Caco-2 (cell line): ENCODE measurements around the gene PSME4. TPM values are rescaled to one million over a fixed set of nuclear protein-coding genes. Genes with fewer than 3 reads are reported as not detected.

Experiments used
- BruUV-seq: library from RNA; stranded (reverse); fragments of 400-500 nt; replicated peaks from 2 replicates; lab custom pipeline; 2021; lab: Mats Ljungman, UMichigan
- CTCF ChIA-PET: fragments of 300-600 bp; sonication (Branson Sonifier 250); formaldehyde crosslinking; loops from one replicate; lab custom pipeline; 2022; ENCODE audit warnings: antibody characterized with exemption; lab: Charles Lee
- POLR2A ChIA-PET: fragments of 300-600 bp; sonication (Branson Sonifier 250); formaldehyde crosslinking; loops from one replicate; lab custom pipeline; 2022; ENCODE audit warnings: antibody characterized with exemption; lab: Charles Lee
- DNase-seq, 2 experiments: peaks; one replicate each; pipeline versions ENCODE4 v3.0.0 to v3.0.0-alpha.2; 2020 to 2022
- H3K27me3 ChIP-seq: replicated peaks from 2 replicates; pipeline ENCODE4 v1.6.0; 2011; ENCODE audit warnings: low read length; ENCODE audit not compliant: control insufficient read depth, insufficient read depth
- H3K36me3 ChIP-seq: 2 replicates; pipeline ENCODE4 v1.5.1; 2011; ENCODE audit warnings: low read length; ENCODE audit not compliant: control insufficient read depth, insufficient read depth
- H3K4me1 ChIP-seq: fragments of 250-450 bp; sonication (Bioruptor Pico); 2 replicates; pipeline ENCODE4 v1.5.1; 2020; ENCODE audit warnings: mild to moderate bottlenecking
- H3K4me3 ChIP-seq: 2 replicates; pipeline ENCODE4 v1.5.1; 2011; ENCODE audit warnings: low read depth, mild to moderate bottlenecking, control low read depth, low read length
- H3K9me3 ChIP-seq: fragments of 250-450 bp; sonication (Bioruptor Pico); 2 replicates; pipeline ENCODE4 v1.5.1; 2020; ENCODE audit warnings: mild to moderate bottlenecking, moderate library complexity
- H3K27ac Mint-ChIP-seq: one replicate; pipeline ENCODE4 v1.8.0; 2022; ENCODE audit warnings: mixed read lengths; ENCODE audit not compliant: unreplicated experiment
- H3K27me3 Mint-ChIP-seq: one replicate; pipeline ENCODE4 v1.8.0; 2022; ENCODE audit warnings: mixed read lengths; ENCODE audit not compliant: insufficient read depth, unreplicated experiment
- H3K36me3 Mint-ChIP-seq: one replicate; pipeline ENCODE4 v1.8.0; 2022; ENCODE audit warnings: mild to moderate bottlenecking, mixed read lengths; ENCODE audit not compliant: insufficient read depth, unreplicated experiment
- H3K4me1 Mint-ChIP-seq: one replicate; pipeline ENCODE4 v1.8.0; 2022; ENCODE audit warnings: low read depth, mixed read lengths; ENCODE audit not compliant: unreplicated experiment
- H3K4me3 Mint-ChIP-seq: one replicate; pipeline ENCODE4 v1.8.0; 2022; ENCODE audit warnings: mild to moderate bottlenecking, moderate library complexity, mixed read lengths; ENCODE audit not compliant: unreplicated experiment
- H3K9me3 Mint-ChIP-seq: one replicate; pipeline ENCODE4 v1.8.0; 2022; ENCODE audit warnings: mixed read lengths; ENCODE audit not compliant: unreplicated experiment
- intact Hi-C: fragments of 100-400 bp; cut with micrococcal nuclease; formaldehyde crosslinking; loops from one replicate; pipeline ENCODE4 v1.10.0; 2022; ENCODE audit not compliant: unreplicated experiment
- total RNA-seq: library from RNA; stranded (reverse); gene quantifications from 2 replicates; pipeline ENCODE4 v1.2.3, GENCODE V29; 2022
- TF ChIP-seq, protein P1 (sequence below), 2 experiments: fragments of 200-600 bp in 1 of 2; IDR thresholded peaks; 1 replicate in 1 of 2; 2 replicates in 1 of 2; pipeline versions ENCODE4 v1.5.1 to v1.8.0; 2011 to 2022; ENCODE audit warnings: antibody characterized with exemption in 1 of 2, control low read depth in 1 of 2, inconsistent platforms in 1 of 2, low read depth in 1 of 2, low read length in 1 of 2, mild to moderate bottlenecking in 1 of 2, moderate library complexity in 1 of 2; ENCODE audit not compliant: insufficient read depth in 1 of 2, severe bottlenecking in 1 of 2, unreplicated experiment in 1 of 2

Gene PSME4
- total RNA-seq, 1 experiment from 2014 or later, result 79.0 TPM

DNA sequence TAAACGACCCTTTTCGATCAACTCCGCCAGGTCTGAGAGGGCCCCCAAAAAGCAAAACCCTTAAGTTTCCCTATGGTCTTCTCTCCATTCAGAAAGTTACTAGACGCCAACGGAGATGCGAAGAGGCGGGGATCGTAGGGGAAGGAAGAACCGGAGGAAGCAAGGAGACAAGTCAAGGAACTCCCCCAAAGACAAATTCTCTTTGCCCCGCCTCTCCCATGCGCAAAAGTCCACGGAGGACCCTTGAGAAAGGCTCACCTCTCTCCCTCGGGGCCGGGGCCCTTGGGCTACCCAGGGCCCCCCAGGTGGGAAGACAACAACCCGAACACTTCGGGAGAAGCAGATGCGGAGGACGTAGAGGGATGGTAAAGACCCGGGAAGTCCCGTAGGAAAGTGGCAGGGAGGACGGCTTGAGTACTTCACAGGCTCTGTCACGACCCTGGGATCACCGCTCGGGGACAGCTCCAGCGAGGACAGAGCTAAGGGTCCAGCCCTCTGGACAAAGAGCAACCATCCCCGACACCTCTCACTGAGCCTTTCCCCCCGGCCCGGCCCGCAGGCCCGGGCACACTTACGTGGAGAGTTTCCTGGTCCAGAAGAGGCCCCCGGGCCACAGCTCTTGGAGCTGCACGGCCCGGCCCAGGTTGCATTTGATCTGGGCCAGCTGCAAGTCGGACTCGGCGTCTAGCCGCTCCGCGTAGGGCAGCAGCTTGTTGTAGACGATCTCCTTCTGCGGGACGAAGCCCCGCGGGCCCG lies 647 bp downstream of the PSME4 start:
- intact Hi-C loops, result loop anchor here (10.0 kb wide), 2 partner anchors 115 to 605 kb away; no protein-coding TSS in a partner anchor
- ChIA-PET CTCF (interaction anchor here (0.6 kb wide), 1 partner anchor 9 kb away, joined by 5 read pairs; no protein-coding TSS in a partner anchor), POLR2A (interaction anchor here (0.5 to 1.1 kb wide), 6 partner anchors 29 to 610 kb away, joined by 3 to 9 read pairs (median 3); no protein-coding TSS in a partner anchor)
- H3K4me3 Mint-ChIP-seq, result peak overlapping the region; percentile 91
- peaks cover 27% of the 10 kb centered on the region for H3K36me3 Mint-ChIP-seq
- BruUV-seq, result no TSS peak
- H3K9me3 Mint-ChIP-seq, result no peaks in the 10 kb centered on the region
- H3K27me3 ChIP-seq, result no peaks in the 10 kb centered on the region
- H3K9me3 ChIP-seq, result no peaks in the 10 kb centered on the region
- no peaks in the 10 kb centered on the region for H3K36me3 ChIP-seq
- peak; percentile 49 to 53 for DNase-seq
- TF ChIP-seq, protein P1, sequence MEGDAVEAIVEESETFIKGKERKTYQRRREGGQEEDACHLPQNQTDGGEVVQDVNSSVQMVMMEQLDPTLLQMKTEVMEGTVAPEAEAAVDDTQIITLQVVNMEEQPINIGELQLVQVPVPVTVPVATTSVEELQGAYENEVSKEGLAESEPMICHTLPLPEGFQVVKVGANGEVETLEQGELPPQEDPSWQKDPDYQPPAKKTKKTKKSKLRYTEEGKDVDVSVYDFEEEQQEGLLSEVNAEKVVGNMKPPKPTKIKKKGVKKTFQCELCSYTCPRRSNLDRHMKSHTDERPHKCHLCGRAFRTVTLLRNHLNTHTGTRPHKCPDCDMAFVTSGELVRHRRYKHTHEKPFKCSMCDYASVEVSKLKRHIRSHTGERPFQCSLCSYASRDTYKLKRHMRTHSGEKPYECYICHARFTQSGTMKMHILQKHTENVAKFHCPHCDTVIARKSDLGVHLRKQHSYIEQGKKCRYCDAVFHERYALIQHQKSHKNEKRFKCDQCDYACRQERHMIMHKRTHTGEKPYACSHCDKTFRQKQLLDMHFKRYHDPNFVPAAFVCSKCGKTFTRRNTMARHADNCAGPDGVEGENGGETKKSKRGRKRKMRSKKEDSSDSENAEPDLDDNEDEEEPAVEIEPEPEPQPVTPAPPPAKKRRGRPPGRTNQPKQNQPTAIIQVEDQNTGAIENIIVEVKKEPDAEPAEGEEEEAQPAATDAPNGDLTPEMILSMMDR (IDR thresholded peaks at IDR 0.05; ENCODE audit: insufficient read depth in 1 of 2, low read depth in 1 of 2, low read length in 1 of 2, severe bottlenecking in 1 of 2, unreplicated experiment in 1 of 2), result no peak
- no peaks in the 10 kb centered on the region for H3K27me3 Mint-ChIP-seq
- H3K4me1 Mint-ChIP-seq, result peaks cover 42% of the 10 kb centered on the region
- peak overlapping the region; percentile 97 for H3K27ac Mint-ChIP-seq
- peaks cover 19% of the 10 kb centered on the region for H3K4me1 ChIP-seq
- peak overlapping the region; percentile 80 for H3K4me3 ChIP-seq

DNA sequence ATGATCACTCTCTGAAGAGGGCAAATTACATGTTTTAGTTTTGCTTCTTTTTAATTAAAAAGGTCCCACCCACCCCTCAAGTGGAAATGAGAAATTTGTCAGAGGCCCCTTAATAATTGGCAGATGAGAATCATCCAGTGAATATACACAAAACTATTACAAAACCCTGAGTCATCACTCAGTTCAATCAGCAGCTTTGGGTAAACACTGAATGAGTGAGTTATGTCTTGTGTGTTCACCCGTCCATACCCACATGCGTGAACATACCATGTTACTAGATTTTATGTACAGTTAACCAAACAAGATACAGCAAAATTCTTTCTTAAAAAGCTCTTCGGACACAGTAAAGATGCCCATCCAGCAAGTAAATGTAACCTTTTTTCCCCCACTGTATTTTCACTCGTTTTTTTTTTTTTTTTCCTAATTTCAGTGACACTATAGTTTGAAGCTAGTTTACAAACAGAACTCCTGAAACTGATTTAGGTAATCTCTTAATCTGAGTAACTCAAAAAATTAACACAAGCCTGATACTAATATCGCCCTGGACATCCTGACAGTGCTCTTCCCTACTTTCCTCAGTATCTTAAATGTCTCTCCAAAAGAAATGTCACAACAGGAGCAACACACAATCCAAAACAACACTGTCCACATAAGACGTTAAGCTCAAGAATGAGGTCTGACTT lies 1.4 kb downstream of the PSME4 start:
- Mint-ChIP-seq H3K36me3 (peaks cover 28% of the 10 kb centered on the region), H3K4me3 (peak overlapping the region; percentile 91), H3K9me3 (no peaks in the 10 kb centered on the region), H3K4me1 (peaks cover 39% of the 10 kb centered on the region), H3K27ac (peak overlapping the region; percentile 97), H3K27me3 (no peaks in the 10 kb centered on the region)
- intact Hi-C loops, result no loop called here
- CTCF ChIA-PET, result interaction anchor here (0.6 kb wide), 1 partner anchor 10 kb away, joined by 5 read pairs; no protein-coding TSS in a partner anchor
- TF ChIP-seq, protein P1 (IDR thresholded peaks at IDR 0.05; ENCODE audit: insufficient read depth in 1 of 2, low read depth in 1 of 2, low read length in 1 of 2, severe bottlenecking in 1 of 2, unreplicated experiment in 1 of 2), result no peak
- BruUV-seq, result TSS peak; percentile 58
- Histone ChIP-seq H3K4me1 (peaks cover 14% of the 10 kb centered on the region), H3K36me3 (no peaks in the 10 kb centered on the region), H3K4me3 (peak overlapping the region; percentile 80), H3K27me3 (no peaks in the 10 kb centered on the region), H3K9me3 (no peaks in the 10 kb centered on the region)
- POLR2A ChIA-PET, result interaction anchor here (0.6 to 1.1 kb wide), 3 partner anchors 28 to 135 kb away, joined by 3 to 9 read pairs (median 3); no protein-coding TSS in a partner anchor
- peak in 1 of 2 experiments; percentile 47 for DNase-seq

GRCh38 chr2:53964987-53965687 lies 5.7 kb downstream of the PSME4 start:
- Mint-ChIP-seq H3K27me3 (no peaks in the 10 kb centered on the region), H3K36me3 (peaks cover 22% of the 10 kb centered on the region), H3K27ac (no peak overlapping the region), H3K9me3 (no peaks in the 10 kb centered on the region), H3K4me3 (no peak overlapping the region), H3K4me1 (peaks cover 27% of the 10 kb centered on the region)
- Histone ChIP-seq H3K4me1 (peaks cover 17% of the 10 kb centered on the region), H3K9me3 (no peaks in the 10 kb centered on the region), H3K4me3 (no peak overlapping the region), H3K27me3 (no peaks in the 10 kb centered on the region), H3K36me3 (no peaks in the 10 kb centered on the region)
- POLR2A ChIA-PET, result no interaction called here
- intact Hi-C loops, result no loop called here
- CTCF ChIA-PET, result no interaction called here
- DNase-seq, result no peak
- TF ChIP-seq, protein P1 (IDR thresholded peaks at IDR 0.05; ENCODE audit: insufficient read depth in 1 of 2, low read depth in 1 of 2, low read length in 1 of 2, severe bottlenecking in 1 of 2, unreplicated experiment in 1 of 2), result no peak
- BruUV-seq, result no TSS peak
